ENCODE measurements around the gene TMEM239. TPM values are rescaled to one million over a fixed set of nuclear protein-coding genes. Genes with fewer than 3 reads are reported as not detected.
A peak's percentile ranks its signal among the peaks of the same experiment; 100 is the strongest.

The TMEM239 gene
- total RNA-seq, 1 donor from 2014 or later: not detected

GRCh38 chr20:2794866-2795447 is 21.2 kb upstream of the TMEM239 start:
- peaks cover 6% of the 10 kb centered on the region for H3K4me1 Mint-ChIP-seq (ENCODE audit: low read depth)
- no peak for DNase-seq (ENCODE audit: low spot score)
- H3K27me3 Mint-ChIP-seq (ENCODE audit: low read depth): peaks cover 34% of the 10 kb centered on the region
- H3K36me3 Mint-ChIP-seq (ENCODE audit: low read depth): no peaks in the 10 kb centered on the region
- no peak overlapping the region for H3K27ac Mint-ChIP-seq
- intact Hi-C loops (cut with micrococcal nuclease): no loop called here
- no peak overlapping the region for H3K4me3 Mint-ChIP-seq (ENCODE audit: low read depth)
- H3K9me3 Mint-ChIP-seq: no peaks in the 10 kb centered on the region

GRCh38 chr20:2795451-2795850 is 20.7 kb upstream of the TMEM239 start:
- intact Hi-C loops (cut with micrococcal nuclease): no loop called here
- Mint-ChIP-seq H3K27ac (no peak overlapping the region), H3K4me3 (ENCODE audit: low read depth) (no peak overlapping the region), H3K36me3 (ENCODE audit: low read depth) (no peaks in the 10 kb centered on the region), H3K4me1 (ENCODE audit: low read depth) (peaks cover 8% of the 10 kb centered on the region), H3K27me3 (ENCODE audit: low read depth) (peaks cover 34% of the 10 kb centered on the region), H3K9me3 (no peaks in the 10 kb centered on the region)
- DNase-seq (ENCODE audit: low spot score): no peak

- no peak for DNase-seq (ENCODE audit: low spot score)
- Mint-ChIP-seq H3K4me3 (ENCODE audit: low read depth) (no peak overlapping the region), H3K4me1 (ENCODE audit: low read depth) (peaks cover 12% of the 10 kb centered on the region), H3K27me3 (ENCODE audit: low read depth) (peaks cover 39% of the 10 kb centered on the region), H3K27ac (no peak overlapping the region), H3K9me3 (no peaks in the 10 kb centered on the region), H3K36me3 (ENCODE audit: low read depth) (no peaks in the 10 kb centered on the region)
- intact Hi-C loops (cut with micrococcal nuclease): no loop called here
Measured at GRCh38 chr20:2796011-2796660, 20.0 kb upstream of the TMEM239 start.

- Mint-ChIP-seq H3K36me3 (ENCODE audit: low read depth) (no peaks in the 10 kb centered on the region), H3K4me1 (ENCODE audit: low read depth) (peaks cover 17% of the 10 kb centered on the region), H3K27me3 (ENCODE audit: low read depth) (peaks cover 36% of the 10 kb centered on the region), H3K9me3 (no peaks in the 10 kb centered on the region), H3K4me3 (ENCODE audit: low read depth) (no peak overlapping the region), H3K27ac (no peak overlapping the region)
- no peak for DNase-seq (ENCODE audit: low spot score)
- intact Hi-C loops (cut with micrococcal nuclease): no loop called here
Measured at GRCh38 chr20:2797136-2797983, 18.8 kb upstream of the TMEM239 start.

- intact Hi-C loops (cut with micrococcal nuclease): no loop called here
- no peak overlapping the region for H3K27ac Mint-ChIP-seq
- H3K9me3 Mint-ChIP-seq: no peaks in the 10 kb centered on the region
- peaks cover 17% of the 10 kb centered on the region for H3K4me1 Mint-ChIP-seq (ENCODE audit: low read depth)
- DNase-seq (ENCODE audit: low spot score): no peak
- H3K27me3 Mint-ChIP-seq (ENCODE audit: low read depth): peaks cover 40% of the 10 kb centered on the region
- H3K4me3 Mint-ChIP-seq (ENCODE audit: low read depth): no peak overlapping the region
- H3K36me3 Mint-ChIP-seq (ENCODE audit: low read depth): no peaks in the 10 kb centered on the region
Measured at GRCh38 chr20:2798095-2798805, 17.9 kb upstream of the TMEM239 start.

- DNase-seq (ENCODE audit: low spot score): no peak
- Mint-ChIP-seq H3K4me1 (ENCODE audit: low read depth) (peaks cover 17% of the 10 kb centered on the region), H3K4me3 (ENCODE audit: low read depth) (no peak overlapping the region), H3K27me3 (ENCODE audit: low read depth) (peaks cover 38% of the 10 kb centered on the region), H3K36me3 (ENCODE audit: low read depth) (no peaks in the 10 kb centered on the region), H3K9me3 (no peaks in the 10 kb centered on the region), H3K27ac (no peak overlapping the region)
- intact Hi-C loops (cut with micrococcal nuclease): no loop called here
Measured at GRCh38 chr20:2798814-2799213, 17.4 kb upstream of the TMEM239 start.

GRCh38 chr20:2799271-2799670 is 16.9 kb upstream of the TMEM239 start:
- intact Hi-C loops (cut with micrococcal nuclease): no loop called here
- H3K27me3 Mint-ChIP-seq (ENCODE audit: low read depth): peaks cover 42% of the 10 kb centered on the region
- no peak for DNase-seq (ENCODE audit: low spot score)
- no peaks in the 10 kb centered on the region for H3K36me3 Mint-ChIP-seq (ENCODE audit: low read depth)
- peak overlapping the region; percentile 79 for H3K4me3 Mint-ChIP-seq (ENCODE audit: low read depth)
- no peak overlapping the region for H3K27ac Mint-ChIP-seq
- no peaks in the 10 kb centered on the region for H3K9me3 Mint-ChIP-seq
- H3K4me1 Mint-ChIP-seq (ENCODE audit: low read depth): peaks cover 17% of the 10 kb centered on the region

- peak overlapping the region; percentile 79 for H3K4me3 Mint-ChIP-seq (ENCODE audit: low read depth)
- H3K4me1 Mint-ChIP-seq (ENCODE audit: low read depth): peaks cover 17% of the 10 kb centered on the region
- no peaks in the 10 kb centered on the region for H3K9me3 Mint-ChIP-seq
- H3K27me3 Mint-ChIP-seq (ENCODE audit: low read depth): peaks cover 46% of the 10 kb centered on the region
- peak overlapping the region; percentile 24 for H3K27ac Mint-ChIP-seq
- intact Hi-C loops (cut with micrococcal nuclease): loop anchor here (5.0 kb wide), 1 partner anchor 48 kb away; no protein-coding TSS in a partner anchor
- DNase-seq (ENCODE audit: low spot score): no peak
- no peaks in the 10 kb centered on the region for H3K36me3 Mint-ChIP-seq (ENCODE audit: low read depth)
Measured at GRCh38 chr20:2799688-2800520, 16.3 kb upstream of the TMEM239 start.

- peaks cover 48% of the 10 kb centered on the region for H3K27me3 Mint-ChIP-seq (ENCODE audit: low read depth)
- peak within 1 kb of the TSS; percentile 24 for H3K27ac Mint-ChIP-seq
- intact Hi-C loops (cut with micrococcal nuclease): loop anchor here (5.0 kb wide), 1 partner anchor 48 kb away; no protein-coding TSS in a partner anchor
- H3K36me3 Mint-ChIP-seq (ENCODE audit: low read depth): no peaks in the 10 kb centered on the region
- DNase-seq (ENCODE audit: low spot score): no peak
- H3K4me1 Mint-ChIP-seq (ENCODE audit: low read depth): peaks cover 17% of the 10 kb centered on the region
- H3K9me3 Mint-ChIP-seq: no peaks in the 10 kb centered on the region
- peak within 1 kb of the TSS; percentile 79 for H3K4me3 Mint-ChIP-seq (ENCODE audit: low read depth)
Measured at GRCh38 chr20:2800521-2801285, 15.5 kb upstream of the TMEM239 start, which contains the start of gene CPXM1. TSS of gene CPXM1 (minus strand) at chr20:2800627. CDS start at chr20:2800572, 55 bp downstream.

- Mint-ChIP-seq H3K9me3 (no peaks in the 10 kb centered on the region), H3K4me1 (ENCODE audit: low read depth) (peaks cover 17% of the 10 kb centered on the region), H3K27ac (no peak overlapping the region), H3K36me3 (ENCODE audit: low read depth) (no peaks in the 10 kb centered on the region), H3K27me3 (ENCODE audit: low read depth) (peaks cover 53% of the 10 kb centered on the region), H3K4me3 (ENCODE audit: low read depth) (peak overlapping the region; percentile 71)
- intact Hi-C loops (cut with micrococcal nuclease): loop anchor here (5.0 kb wide), 1 partner anchor 49 kb away; no protein-coding TSS in a partner anchor
- DNase-seq (ENCODE audit: low spot score): no peak
Measured at GRCh38 chr20:2801286-2801728, 14.9 kb upstream of the TMEM239 start.

- intact Hi-C loops (cut with micrococcal nuclease): loop anchor here (5.0 kb wide), 1 partner anchor 52 kb away; no protein-coding TSS in a partner anchor
- Mint-ChIP-seq H3K4me1 (ENCODE audit: low read depth) (peaks cover 17% of the 10 kb centered on the region), H3K4me3 (ENCODE audit: low read depth) (no peak overlapping the region), H3K36me3 (ENCODE audit: low read depth) (no peaks in the 10 kb centered on the region), H3K27ac (no peak overlapping the region), H3K9me3 (no peaks in the 10 kb centered on the region), H3K27me3 (ENCODE audit: low read depth) (peaks cover 64% of the 10 kb centered on the region)
- DNase-seq (ENCODE audit: low spot score): no peak
Measured at GRCh38 chr20:2804041-2804828, 11.9 kb upstream of the TMEM239 start.

Data from activated T-helper 2 cell treated with anti-CD3 and anti-CD28 coated beads, Interferon-gamma antibody, Interleukin-2, Interleukin-4, amounts not matched to agents 10 μg/mL and 5 μg/mL and 100 μg/mL, durations not matched to agents 14 hours and 24 hours and 36 hours (primary cell).